Measurements from ENCODE around the gene SLC25A31.

The SLC25A31 gene

GRCh38 chr4:127756906-127757305 is 26.7 kb downstream of the SLC25A31 start:
- H3K4me3 ChIP-seq (replicated peaks; ENCODE audit: low read depth, low read length): no peak overlapping the region
- TF ChIP-seq CTCF (IDR thresholded peaks at IDR 0.05; ENCODE audit: low read length, missing control alignments): no peak
- no peak for DNase-seq (ENCODE audit: low read depth)

- no peak for TF ChIP-seq CTCF (IDR thresholded peaks at IDR 0.05; ENCODE audit: low read length, missing control alignments)
- no peak for DNase-seq (ENCODE audit: low read depth)
- H3K4me3 ChIP-seq (replicated peaks; ENCODE audit: low read depth, low read length): no peak overlapping the region
Measured at GRCh38 chr4:127759228-127759820, 29.1 kb downstream of the SLC25A31 start.

- TF ChIP-seq CTCF (IDR thresholded peaks at IDR 0.05; ENCODE audit: low read length, missing control alignments): no peak
- no peak for DNase-seq (ENCODE audit: low read depth)
Measured at GRCh38 chr4:127759893-127760292, 29.7 kb downstream of the SLC25A31 start.

GRCh38 chr4:127771535-127772275 is 41.5 kb downstream of the SLC25A31 start:
- no peak overlapping the region for H3K4me3 ChIP-seq (replicated peaks; ENCODE audit: low read depth, low read length)
- no peak for TF ChIP-seq CTCF (IDR thresholded peaks at IDR 0.05; ENCODE audit: low read length, missing control alignments)
- no peak for DNase-seq (ENCODE audit: low read depth)

More at GRCh38 chr4:127759893-127760292, 29.7 kb downstream of the SLC25A31 start:
- H3K4me3 ChIP-seq (replicated peaks; ENCODE audit: low read depth, low read length): no peak overlapping the region

GRCh38 chr4:127772769-127773671 is 42.8 kb downstream of the SLC25A31 start:
- H3K4me3 ChIP-seq (replicated peaks; ENCODE audit: low read depth, low read length): no peak overlapping the region
- DNase-seq (ENCODE audit: low read depth): no peak
- TF ChIP-seq CTCF (IDR thresholded peaks at IDR 0.05; ENCODE audit: low read length, missing control alignments): no peak

- TF ChIP-seq CTCF (IDR thresholded peaks at IDR 0.05; ENCODE audit: low read length, missing control alignments): no peak
- no peak overlapping the region for H3K4me3 ChIP-seq (replicated peaks; ENCODE audit: low read depth, low read length)
- DNase-seq (ENCODE audit: low read depth): no peak
Measured at GRCh38 chr4:127775843-127776242, 45.6 kb downstream of the SLC25A31 start.
